Activated CD4-positive, alpha-beta T cell treated with anti-CD3 and anti-CD28 coated beads for 4 hours (primary cell): ENCODE measurements around the gene SAMD4A.

Experiments
- DNase-seq, 2 donors: peaks; one replicate each; pipeline ENCODE4 v3.0.0-alpha.2; 2020

The SAMD4A gene

GRCh38 chr14:54633076-54633475, 66.1 kb downstream of the SAMD4A start:
- DNase-seq, result no peak

GRCh38 chr14:54637270-54638134, 70.6 kb downstream of the SAMD4A start:
- DNase-seq, result no peak

DNA sequence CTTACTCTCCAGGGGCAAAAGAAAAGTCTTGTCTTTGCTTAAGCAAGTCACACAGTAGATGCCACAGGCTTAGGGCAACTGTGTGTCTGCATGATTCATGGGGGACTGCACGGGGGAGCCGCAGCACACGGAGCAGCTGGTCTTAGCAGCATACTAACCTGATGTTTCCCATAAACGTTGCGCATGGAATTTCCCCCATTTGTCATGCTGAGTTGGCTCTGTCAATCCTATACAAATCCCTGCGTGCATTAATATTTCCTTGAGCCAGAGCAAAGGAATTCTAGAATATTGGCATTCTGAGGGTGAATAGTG, 71.2 kb downstream of the SAMD4A start:
- DNase-seq, result no peak

DNA sequence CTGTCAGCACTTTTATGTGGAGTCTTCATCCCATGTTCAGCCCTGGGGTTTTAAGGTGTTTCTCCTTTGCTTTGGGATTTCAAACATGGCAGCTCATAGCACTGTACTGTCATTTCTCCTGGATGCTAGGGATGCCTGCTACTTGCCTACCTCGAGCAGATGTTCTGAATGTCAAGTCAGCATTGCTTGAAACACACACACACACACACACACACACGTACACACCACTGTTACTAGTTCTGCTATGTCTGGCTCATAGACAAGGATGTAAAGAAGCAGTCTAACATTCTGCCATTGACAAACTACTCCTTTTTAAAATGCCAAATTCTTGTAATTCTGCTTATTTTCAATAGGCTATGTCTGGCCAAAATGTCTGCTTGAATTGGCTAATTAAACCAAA, 72.7 kb downstream of the SAMD4A start:
- no peak for DNase-seq

- DNase-seq, result no peak
These were observed 73.6 kb downstream of the SAMD4A start for GRCh38 chr14:54640506-54640905.

DNA sequence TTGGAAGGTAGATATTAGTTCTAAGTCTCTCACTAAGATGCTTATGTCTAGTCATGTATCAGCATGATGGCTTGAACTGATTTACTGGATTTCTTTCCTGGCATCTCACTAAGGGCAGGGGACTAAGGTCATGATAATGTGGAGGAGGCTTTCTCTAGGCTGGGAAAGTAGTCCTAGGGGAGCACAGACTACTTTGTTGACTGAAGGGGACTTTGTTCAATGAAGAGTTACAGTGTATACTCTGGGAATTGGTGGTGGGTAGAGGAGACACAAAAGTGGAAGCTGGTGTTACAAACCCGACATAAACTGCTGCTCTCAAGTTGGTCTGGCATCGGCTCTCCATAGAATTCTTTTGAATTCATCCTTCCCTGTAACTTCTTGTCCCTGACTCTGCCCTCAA, 75.2 kb downstream of the SAMD4A start:
- no peak for DNase-seq

DNA sequence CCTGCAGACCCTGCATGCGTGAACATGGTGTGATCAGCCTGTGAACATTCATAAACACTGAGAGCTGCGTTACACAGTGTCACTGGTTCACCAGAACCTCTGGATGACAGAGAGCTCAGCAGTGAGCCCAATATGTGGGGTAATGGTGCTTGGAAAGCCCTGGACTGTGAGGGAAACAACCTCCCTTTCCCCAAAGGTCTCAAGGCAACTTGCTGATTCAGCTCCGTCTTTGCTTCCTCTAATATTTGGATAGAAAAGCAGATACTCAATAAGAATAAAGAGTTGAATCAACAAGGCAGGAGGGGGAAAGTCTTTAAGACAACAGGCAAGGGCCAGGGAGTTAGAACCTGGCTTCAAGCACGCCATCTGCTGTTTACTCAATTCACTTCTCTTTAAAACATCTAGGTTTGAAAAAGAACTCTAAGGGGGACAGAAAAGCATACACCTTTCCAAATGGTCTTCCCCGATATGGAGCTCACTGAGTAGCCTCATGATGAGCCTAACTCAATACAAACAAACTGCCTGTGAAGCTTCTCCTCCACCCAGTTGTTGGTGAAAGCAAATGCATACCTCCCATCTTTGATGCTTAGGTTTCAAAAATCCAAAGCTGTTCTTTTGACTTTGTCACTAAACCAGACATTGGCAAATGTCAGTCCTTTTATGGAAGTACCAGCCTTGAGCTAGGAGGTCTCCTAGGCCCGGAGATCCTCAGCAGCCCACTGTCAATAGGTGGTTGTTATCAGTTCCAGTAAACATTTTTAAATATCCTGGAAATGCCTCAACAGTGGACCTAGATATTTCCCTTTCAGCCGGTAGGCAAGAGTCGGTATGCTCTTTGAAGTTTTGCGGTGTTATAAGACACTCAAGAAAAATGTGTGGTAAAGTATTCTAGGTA, 76.1 kb downstream of the SAMD4A start:
- DNase-seq, result peak in 1 of 2 donors; percentile 11

DNA sequence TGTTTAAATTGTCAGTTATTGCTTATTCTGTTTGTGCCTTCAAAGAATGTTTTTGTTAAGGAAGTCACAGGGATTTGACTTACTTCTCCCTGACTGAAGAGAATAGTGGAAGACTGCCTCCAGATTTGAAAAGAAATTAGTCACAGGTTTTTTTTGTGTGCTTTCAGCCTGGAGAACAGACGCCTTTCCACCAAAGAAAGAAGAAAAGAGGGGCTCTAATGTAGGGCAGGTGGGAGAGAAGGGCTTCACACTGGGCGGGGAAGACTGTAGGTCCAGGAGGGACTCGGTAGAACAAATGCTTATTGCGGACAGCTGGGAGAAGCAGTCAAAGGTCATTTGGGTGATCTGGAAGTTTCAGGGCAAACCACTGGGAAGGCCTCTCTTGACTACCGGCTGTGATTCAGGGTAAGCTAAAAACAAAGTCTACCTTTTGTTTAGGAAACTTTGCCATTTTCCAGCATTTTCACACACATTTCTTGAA, 76.8 kb downstream of the SAMD4A start:
- no peak for DNase-seq

- DNase-seq, result no peak
These were observed 78.7 kb downstream of the SAMD4A start for GRCh38 chr14:54645639-54646038.

DNA sequence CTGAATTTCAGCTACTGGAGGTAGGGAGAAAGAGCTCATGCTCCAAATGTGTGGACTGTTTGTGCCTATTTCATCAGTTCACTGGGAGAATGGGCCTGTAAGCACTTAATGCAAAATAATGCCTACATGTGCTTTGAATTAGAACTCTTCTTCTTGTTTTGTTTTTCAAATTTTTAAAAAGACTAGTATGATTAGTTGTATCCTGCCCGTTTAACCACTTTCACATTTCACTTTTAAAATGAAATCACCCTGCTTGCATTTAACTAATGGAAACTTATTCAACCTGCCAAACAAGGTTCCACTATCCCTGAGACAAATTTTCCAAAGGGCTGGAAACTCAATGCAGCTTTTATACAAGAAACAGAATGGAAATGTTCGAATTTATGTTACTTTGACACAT, 79.7 kb downstream of the SAMD4A start:
- DNase-seq, result no peak

DNA sequence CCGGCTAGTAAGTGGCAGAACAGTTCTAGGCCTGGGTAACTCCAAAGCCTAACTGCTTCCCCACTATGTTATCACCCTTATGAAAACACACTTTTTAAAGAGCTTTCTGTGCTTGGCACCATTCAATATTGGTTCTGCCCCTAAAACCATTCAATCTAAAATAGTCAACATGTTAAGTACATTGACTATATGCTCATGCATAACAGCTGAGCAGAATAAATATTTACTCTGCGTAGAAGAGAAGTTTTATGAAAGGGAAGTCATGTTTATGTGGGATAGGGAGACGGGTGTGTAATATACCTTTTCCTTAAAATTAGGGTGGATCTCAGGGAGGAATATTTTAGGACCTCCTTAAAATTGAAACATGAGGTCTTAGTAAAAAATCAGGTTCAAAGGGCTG, 80.5 kb downstream of the SAMD4A start:
- no peak for DNase-seq

DNA sequence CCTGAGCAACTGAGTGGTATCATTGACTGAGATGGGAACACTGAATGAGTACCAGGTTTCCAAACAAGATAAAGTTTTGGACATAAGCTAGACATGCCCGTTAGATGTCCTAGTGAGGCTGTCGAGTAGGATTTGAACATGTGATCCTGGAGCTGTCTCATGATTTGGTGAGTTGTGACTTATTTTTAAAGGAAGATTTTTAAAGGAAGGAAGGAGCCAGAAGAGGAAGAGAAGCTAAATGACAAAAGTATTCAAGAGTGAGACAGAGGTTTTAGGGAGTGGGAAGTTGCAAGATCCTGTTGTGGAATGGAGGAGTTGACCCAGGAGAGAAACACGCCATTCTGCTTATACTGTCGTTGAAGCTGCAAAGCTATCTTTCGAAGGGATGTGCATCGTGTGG, 82.1 kb downstream of the SAMD4A start:
- DNase-seq, result no peak

DNA sequence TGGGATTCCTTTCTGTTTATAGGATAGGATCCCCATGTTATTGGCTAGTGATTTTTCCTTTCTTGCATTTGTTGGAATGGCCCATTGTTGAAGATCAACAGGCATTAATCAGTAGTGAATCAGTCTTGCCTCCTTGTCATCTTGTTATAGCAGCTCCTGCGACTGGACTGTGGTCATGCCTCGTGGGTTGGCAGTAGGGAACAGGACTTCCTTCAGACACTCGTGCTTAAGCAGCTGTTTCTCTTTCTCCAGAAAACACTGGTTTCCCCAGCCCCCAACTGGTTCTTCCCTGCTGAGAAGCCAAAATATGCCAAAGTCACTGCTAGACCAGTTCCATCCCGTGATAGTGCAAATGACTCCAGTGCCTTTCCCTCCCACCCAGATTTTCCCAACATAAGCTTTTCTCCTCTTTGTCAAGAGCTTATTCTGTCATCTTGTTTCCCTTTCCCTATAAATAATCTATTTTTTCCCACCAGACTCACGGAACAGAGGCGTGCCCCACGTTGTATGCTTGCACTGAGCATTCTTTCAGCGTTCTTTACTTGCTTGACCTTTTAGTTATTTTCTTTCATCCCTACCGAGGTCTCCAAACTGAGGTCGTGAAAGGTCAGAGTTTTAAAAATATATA, 83.5 kb downstream of the SAMD4A start:
- DNase-seq, result no peak

- no peak for DNase-seq
These were observed 84.0 kb downstream of the SAMD4A start for GRCh38 chr14:54650959-54651351.

DNA sequence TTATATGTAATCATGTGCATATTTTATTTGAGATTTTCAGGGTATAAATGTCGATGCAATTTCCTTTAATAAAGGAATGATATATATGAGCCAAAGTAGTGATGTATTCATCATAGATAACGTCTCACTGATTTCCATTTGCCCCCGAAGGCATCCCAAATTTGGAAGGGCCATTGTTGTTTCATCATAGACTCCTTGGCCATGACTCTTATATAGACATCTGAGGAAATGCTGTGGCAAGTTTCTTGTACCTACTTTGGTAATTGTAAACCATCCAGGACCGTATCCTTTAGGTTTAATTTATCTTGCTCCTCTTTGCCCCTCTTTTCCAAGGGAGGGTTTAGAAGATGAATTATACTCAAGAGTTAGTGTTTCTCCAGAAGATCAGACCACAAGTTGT, 84.7 kb downstream of the SAMD4A start:
- no peak for DNase-seq

- DNase-seq, result no peak
These were observed 85.3 kb downstream of the SAMD4A start for GRCh38 chr14:54652188-54652587.

- no peak for DNase-seq
These were observed 85.7 kb downstream of the SAMD4A start for GRCh38 chr14:54652605-54653052.

GRCh38 chr14:54653712-54654469, 87.0 kb downstream of the SAMD4A start:
- no peak for DNase-seq

GRCh38 chr14:54654605-54655004, 87.7 kb downstream of the SAMD4A start:
- no peak for DNase-seq

DNA sequence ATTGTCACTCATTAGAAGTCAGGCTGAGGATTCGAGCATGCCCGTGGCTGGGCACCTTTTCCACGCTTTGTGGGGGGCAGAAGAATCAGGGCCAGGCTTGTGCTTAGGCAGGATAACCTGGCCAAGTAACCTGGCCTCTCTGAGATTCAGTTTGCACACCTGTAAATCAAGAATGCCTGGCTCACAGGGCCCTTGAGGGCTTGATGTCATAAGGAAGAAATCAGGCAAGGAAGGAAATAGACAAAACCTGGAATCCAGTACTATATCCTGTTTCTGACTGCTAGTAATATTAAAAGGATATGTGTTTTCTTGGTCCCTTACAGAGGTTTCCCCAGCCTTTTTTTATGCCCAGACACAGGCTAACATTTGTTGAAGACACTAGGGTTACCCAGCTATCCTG, 91.9 kb downstream of the SAMD4A start:
- DNase-seq, result no peak

GRCh38 chr14:54659365-54659764, 92.4 kb downstream of the SAMD4A start:
- DNase-seq, result no peak

DNA sequence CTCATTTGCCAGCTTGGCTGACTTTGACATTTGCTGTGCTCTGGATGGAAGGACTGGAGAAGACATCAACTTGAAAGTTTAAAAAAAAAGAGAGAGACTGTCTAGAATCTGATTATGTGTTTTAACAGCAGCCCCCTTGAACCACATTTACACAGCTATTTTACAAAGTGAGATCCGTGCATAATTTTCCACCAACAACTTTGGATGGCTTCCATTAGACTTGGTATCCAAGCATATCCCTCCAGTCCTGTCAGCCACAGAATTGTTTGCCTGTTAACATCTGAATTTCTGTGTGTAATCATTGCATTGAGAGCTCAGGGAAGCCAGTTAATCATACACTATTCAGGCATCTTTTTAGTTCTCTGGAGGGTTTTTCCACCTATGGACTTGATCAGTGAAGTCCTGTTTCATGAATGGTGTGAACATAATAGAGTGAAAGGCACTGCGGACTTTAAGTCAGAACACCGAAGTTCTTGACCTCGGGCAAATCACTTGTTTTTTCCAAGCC, 93.7 kb downstream of the SAMD4A start:
- no peak for DNase-seq
